Thyroid gland (tissue), 4 donors: ENCODE results near the gene SLC25A44. TPM values are rescaled to one million over a fixed set of nuclear protein-coding genes. Genes with fewer than 3 reads are reported as not detected.

Experiments
- DNase-seq, 2 donors: peaks; one replicate each; pipeline ENCODE4 v3.0.0-alpha.2; 2019
- H3K27ac ChIP-seq, 3 donors: fragments of 200-600 bp; sonication (generic); 1 replicate in 2 of 3; 2 replicates in 1 of 3; pipeline ENCODE4 v1.5.1; 2016 to 2019; ENCODE audit warnings: mild to moderate bottlenecking in 1 of 3, moderate library complexity in 1 of 3
- H3K27me3 ChIP-seq: fragments of 200-600 bp; sonication (generic); one replicate; pipeline ENCODE4 v1.5.1; 2019
- H3K36me3 ChIP-seq, 2 donors: fragments of 200-600 bp; sonication (generic); one replicate each; pipeline ENCODE4 v1.5.1; 2016 to 2019
- H3K4me1 ChIP-seq, 2 donors: fragments of 200-600 bp; sonication (generic); one replicate each; pipeline ENCODE4 v1.5.1; 2017 to 2019
- H3K4me3 ChIP-seq, 3 donors: fragments of 200-600 bp; sonication (generic); replicated peaks in 1 of 3; 1 replicate in 2 of 3; 2 replicates in 1 of 3; pipeline ENCODE4 v1.5.1; 2016; ENCODE audit warnings: mild to moderate bottlenecking in 1 of 3
- H3K9me3 ChIP-seq: fragments of 200-600 bp; sonication (generic); one replicate; pipeline ENCODE4 v1.5.1; 2017
- POLR2A ChIP-seq, 2 donors: fragments of 450-650 bp; IDR thresholded peaks; one replicate each; pipeline ENCODE4 v1.6.1; 2017; ENCODE audit warnings: antibody characterized with exemption in 2 of 2, mild to moderate bottlenecking in 2 of 2, moderate library complexity in 1 of 2
- WGBS, 2 donors: methylation state at CpG; one replicate each; pipeline ENCODE4 v1.1.5; 2017; 5-methylcytosine and 5-hydroxymethylcytosine counted together
- intact Hi-C: fragments of 100-400 bp; cut with DNase I; formaldehyde crosslinking; loops from one replicate; pipeline ENCODE4 v1.15.1; 2023
- total RNA-seq, 4 donors: library from RNA; depleted of rRNA; stranded (reverse); fragments of >200 nt; gene quantifications; one replicate each; pipeline ENCODE4 v1.2.3, GENCODE V29; 2016
- TF ChIP-seq, protein P1 (sequence below), 6 experiments: fragments of 200-600 bp in 3 of 6; fragments of 450-650 bp in 3 of 6; sonication (generic) in 3 of 6; IDR thresholded peaks; one replicate each; pipeline ENCODE4 v1.5.1; 2016 to 2019; ENCODE audit warnings: antibody characterized with exemption in 6 of 6, mild to moderate bottlenecking in 2 of 6, inconsistent platforms in 1 of 6, moderate library complexity in 1 of 6

The SLC25A44 gene
- total RNA-seq, 4 donors from 2014 or later: 14.5 to 19.7 (median 17.7) TPM

DNA sequence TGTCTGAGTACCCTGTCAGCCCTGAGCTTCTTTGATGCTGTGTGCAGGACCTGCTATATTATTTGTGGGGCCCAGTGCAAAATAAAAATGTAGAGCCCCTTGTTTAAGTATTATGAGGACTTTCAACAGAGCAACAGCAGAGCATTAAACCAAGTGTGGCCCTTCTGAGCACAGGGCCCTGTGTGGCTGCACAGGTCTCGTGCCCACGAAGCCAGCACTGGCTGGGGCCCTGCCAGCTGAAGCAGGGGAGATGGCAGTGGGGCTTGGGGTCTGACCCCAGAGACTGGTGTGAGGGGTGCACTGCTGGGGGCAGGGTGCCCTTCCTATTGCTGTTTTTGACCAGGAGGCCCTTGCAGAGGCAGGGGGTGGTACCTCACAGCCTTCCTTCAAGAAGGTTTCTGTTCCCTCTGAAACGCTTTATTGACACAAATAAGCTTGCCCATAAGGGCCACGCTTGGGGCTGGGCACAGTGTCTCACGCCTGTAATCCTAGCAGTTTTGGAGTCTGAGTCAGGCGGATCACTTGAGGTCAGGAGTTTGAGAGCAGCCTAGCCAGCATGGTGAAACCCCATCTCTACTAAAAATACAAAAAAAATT is 42.7 kb upstream of the SLC25A44 start:
- H3K27me3 ChIP-seq: no peaks in the 10 kb centered on the region
- peak in 1 of 2 donors; percentile 48 for DNase-seq
- H3K4me3 ChIP-seq: no peak overlapping the region
- intact Hi-C loops: no loop called here
- WGBS, 2 donors: 51 to 72% methylated on average over 4 to 6 of the region's 6 CpGs
- no peaks in the 10 kb centered on the region for H3K9me3 ChIP-seq
- H3K4me1 ChIP-seq: peaks cover 35 to 58% of the 10 kb centered on the region in 2 donors
- H3K27ac ChIP-seq: peak overlapping the region; percentile 46 to 85 (median 81)
- TF ChIP-seq, protein P1, sequence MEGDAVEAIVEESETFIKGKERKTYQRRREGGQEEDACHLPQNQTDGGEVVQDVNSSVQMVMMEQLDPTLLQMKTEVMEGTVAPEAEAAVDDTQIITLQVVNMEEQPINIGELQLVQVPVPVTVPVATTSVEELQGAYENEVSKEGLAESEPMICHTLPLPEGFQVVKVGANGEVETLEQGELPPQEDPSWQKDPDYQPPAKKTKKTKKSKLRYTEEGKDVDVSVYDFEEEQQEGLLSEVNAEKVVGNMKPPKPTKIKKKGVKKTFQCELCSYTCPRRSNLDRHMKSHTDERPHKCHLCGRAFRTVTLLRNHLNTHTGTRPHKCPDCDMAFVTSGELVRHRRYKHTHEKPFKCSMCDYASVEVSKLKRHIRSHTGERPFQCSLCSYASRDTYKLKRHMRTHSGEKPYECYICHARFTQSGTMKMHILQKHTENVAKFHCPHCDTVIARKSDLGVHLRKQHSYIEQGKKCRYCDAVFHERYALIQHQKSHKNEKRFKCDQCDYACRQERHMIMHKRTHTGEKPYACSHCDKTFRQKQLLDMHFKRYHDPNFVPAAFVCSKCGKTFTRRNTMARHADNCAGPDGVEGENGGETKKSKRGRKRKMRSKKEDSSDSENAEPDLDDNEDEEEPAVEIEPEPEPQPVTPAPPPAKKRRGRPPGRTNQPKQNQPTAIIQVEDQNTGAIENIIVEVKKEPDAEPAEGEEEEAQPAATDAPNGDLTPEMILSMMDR (IDR thresholded peaks at IDR 0.05): no peak
- no peak for TF ChIP-seq POLR2A (IDR thresholded peaks at IDR 0.05)
- no peaks in the 10 kb centered on the region for H3K36me3 ChIP-seq

GRCh38 chr1:156152628-156153027 is 41.3 kb upstream of the SLC25A44 start:
- Histone ChIP-seq H3K36me3 (no peaks in the 10 kb centered on the region), H3K27me3 (no peaks in the 10 kb centered on the region), H3K4me3 (no peak overlapping the region), H3K9me3 (no peaks in the 10 kb centered on the region), H3K27ac (peak overlapping the region; percentile 73 to 85 (median 81)), H3K4me1 (peaks cover 23 to 44% of the 10 kb centered on the region in 2 donors)
- DNase-seq: peak; percentile 93 to 95
- TF ChIP-seq, protein P1 (IDR thresholded peaks at IDR 0.05): no peak
- no peak for TF ChIP-seq POLR2A (IDR thresholded peaks at IDR 0.05)
- WGBS, 2 donors: 37 to 58% methylated on average over 1 to 5 of the region's 5 CpGs
- intact Hi-C loops: no loop called here

GRCh38 chr1:156153362-156153761 is 40.5 kb upstream of the SLC25A44 start, which contains the start of gene SEMA4A:
Gene SEMA4A (plus strand): TSS chr1:156153585. CDS start chr1:156154579, 994 bp downstream.
- TF ChIP-seq, protein P1 (IDR thresholded peaks at IDR 0.05): no peak
- peak in 1 of 2 donors; percentile 56 for TF ChIP-seq POLR2A (IDR thresholded peaks at IDR 0.05)
- WGBS, 2 donors: 38 to 43% methylated on average over 10 of the region's 10 CpGs
- peaks cover 23 to 43% of the 10 kb centered on the region in 2 donors for H3K4me1 ChIP-seq
- peak; percentile 89 to 90 for DNase-seq
- no peaks in the 10 kb centered on the region for H3K9me3 ChIP-seq
- H3K27ac ChIP-seq: peak within 1 kb of the TSS; percentile 73 to 85 (median 81)
- no peaks in the 10 kb centered on the region for H3K36me3 ChIP-seq
- H3K4me3 ChIP-seq: peak within 1 kb of the TSS in 1 of 3 donors; percentile 5
- intact Hi-C loops: no loop called here
- H3K27me3 ChIP-seq: no peaks in the 10 kb centered on the region

DNA sequence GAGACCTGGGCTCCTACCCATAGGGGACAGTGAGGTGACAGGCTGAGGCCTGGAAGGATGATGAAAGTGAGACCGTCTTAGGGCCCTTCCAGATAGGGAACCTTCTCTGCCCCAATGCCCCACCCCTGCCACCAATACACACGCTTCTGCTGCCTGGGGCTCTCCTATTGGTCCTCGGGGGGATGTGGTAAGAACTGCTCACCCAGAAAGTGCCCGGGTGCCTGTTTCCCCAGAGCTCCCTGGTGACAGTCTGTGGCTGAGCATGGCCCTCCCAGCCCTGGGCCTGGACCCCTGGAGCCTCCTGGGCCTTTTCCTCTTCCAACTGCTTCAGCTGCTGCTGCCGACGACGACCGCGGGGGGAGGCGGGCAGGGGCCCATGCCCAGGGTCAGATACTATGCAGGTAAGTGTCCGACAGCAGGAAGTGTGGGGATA is 39.6 kb upstream of the SLC25A44 start:
- Histone ChIP-seq H3K27me3 (no peaks in the 10 kb centered on the region), H3K27ac (peak overlapping the region; percentile 73 to 85 (median 81)), H3K4me3 (no peak overlapping the region), H3K4me1 (peaks cover 23 to 49% of the 10 kb centered on the region in 2 donors), H3K9me3 (no peaks in the 10 kb centered on the region), H3K36me3 (no peaks in the 10 kb centered on the region)
- intact Hi-C loops: no loop called here
- no peak for TF ChIP-seq POLR2A (IDR thresholded peaks at IDR 0.05)
- TF ChIP-seq, protein P1 (IDR thresholded peaks at IDR 0.05): no peak
- WGBS, 2 donors: 63 to 69% methylated on average over 11 of the region's 11 CpGs
- peak in 1 of 2 donors; percentile 18 for DNase-seq

DNA sequence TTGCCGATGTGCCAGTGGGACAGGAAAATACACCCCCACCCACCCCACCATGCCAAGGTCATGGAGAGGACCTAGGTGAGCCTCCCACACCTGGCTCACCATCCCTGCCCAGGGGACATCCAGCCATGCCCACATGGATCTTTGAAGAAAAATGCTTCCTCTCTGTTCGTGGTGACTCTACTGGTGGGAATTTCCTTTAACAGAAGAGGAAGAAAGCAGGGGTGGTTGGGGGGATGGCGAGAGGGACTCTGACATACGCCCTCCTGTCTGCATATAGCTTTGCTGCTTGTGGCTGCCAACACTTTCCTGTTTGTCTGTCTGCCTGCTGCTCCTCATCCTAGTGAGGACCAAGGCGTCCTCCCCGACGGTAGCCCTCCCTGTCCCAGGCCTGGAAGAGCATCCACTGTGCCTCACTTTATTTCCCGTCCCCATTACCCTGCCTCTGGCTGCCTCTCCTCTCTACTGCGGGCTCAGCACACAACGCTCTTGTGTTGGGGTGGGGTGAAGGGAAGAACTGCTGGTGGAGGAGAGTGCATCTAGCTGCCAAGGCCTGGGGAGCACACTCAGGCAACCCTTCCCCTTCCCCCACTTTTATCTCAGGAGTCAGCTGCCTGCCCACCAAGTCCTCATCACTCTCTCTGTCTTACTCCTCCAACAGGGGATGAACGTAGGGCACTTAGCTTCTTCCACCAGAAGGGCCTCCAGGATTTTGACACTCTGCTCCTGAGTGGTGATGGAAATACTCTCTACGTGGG is 38.0 kb upstream of the SLC25A44 start:
- H3K27ac ChIP-seq: no peak overlapping the region
- H3K4me1 ChIP-seq: peaks cover 28 to 65% of the 10 kb centered on the region in 2 donors
- WGBS, 2 donors: 76 to 87% methylated on average over 12 of the region's 12 CpGs
- no peaks in the 10 kb centered on the region for H3K27me3 ChIP-seq
- intact Hi-C loops: no loop called here
- TF ChIP-seq POLR2A (IDR thresholded peaks at IDR 0.05): no peak
- TF ChIP-seq, protein P1 (IDR thresholded peaks at IDR 0.05): no peak
- H3K36me3 ChIP-seq: no peaks in the 10 kb centered on the region
- no peaks in the 10 kb centered on the region for H3K9me3 ChIP-seq
- H3K4me3 ChIP-seq: no peak overlapping the region
- no peak for DNase-seq
